ENCODE results near the gene OSM.

DNA sequence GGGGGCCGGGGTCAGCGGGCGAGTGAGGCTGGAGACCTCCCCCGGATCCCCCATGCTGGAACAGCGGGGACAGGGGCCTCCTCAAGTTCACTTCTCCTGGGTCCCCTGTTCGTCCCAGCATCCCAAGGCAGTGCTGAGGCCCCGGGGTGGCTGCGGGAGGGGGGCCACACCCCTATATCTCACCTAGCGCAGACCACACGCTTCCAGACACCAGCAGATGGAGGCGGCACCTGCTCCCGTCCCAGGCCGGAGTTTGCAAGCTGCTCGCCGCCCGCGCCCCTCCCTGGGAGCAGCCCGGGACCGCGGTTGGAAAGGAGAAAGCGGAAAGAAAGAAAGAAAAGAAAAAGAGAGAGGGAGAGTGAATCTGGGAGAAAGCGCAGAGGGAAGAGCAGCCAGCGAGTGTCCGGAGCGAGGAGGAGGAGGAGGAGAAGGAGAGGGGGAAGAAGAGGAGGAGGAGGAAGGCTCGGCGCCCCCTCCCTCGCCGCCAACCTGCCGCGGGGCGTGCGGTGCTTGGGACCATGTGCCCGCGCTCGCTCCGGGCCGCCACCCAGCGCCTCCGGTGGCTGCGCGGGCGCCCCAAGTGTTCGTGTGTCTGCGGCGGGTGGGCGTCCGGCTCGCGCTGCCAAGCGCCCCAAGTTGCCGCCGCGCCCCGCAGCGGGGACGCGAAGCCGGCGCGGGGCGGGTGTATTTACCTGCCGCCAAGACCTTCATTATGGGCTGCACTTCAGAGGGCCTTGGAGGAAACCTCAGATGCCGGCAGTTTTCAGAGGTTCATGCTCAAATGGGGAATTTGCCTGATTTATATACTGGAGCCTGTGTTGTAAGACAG is 20.5 kb downstream of the OSM start, which contains the start of gene LIF:
- TF ChIP-seq, protein P1, sequence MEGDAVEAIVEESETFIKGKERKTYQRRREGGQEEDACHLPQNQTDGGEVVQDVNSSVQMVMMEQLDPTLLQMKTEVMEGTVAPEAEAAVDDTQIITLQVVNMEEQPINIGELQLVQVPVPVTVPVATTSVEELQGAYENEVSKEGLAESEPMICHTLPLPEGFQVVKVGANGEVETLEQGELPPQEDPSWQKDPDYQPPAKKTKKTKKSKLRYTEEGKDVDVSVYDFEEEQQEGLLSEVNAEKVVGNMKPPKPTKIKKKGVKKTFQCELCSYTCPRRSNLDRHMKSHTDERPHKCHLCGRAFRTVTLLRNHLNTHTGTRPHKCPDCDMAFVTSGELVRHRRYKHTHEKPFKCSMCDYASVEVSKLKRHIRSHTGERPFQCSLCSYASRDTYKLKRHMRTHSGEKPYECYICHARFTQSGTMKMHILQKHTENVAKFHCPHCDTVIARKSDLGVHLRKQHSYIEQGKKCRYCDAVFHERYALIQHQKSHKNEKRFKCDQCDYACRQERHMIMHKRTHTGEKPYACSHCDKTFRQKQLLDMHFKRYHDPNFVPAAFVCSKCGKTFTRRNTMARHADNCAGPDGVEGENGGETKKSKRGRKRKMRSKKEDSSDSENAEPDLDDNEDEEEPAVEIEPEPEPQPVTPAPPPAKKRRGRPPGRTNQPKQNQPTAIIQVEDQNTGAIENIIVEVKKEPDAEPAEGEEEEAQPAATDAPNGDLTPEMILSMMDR (IDR thresholded peaks at IDR 0.05) = peak in 3 of 6 experiments; percentile 19 to 29 (median 29)
- no peak for TF ChIP-seq POLR2A (IDR thresholded peaks at IDR 0.05)
